Sigmoid colon (tissue), 7 donors: ENCODE results near the gene MAN2A1. TPM values are rescaled to one million over a fixed set of nuclear protein-coding genes. Genes with fewer than 3 reads are reported as not detected.

Experiments used
- DNase-seq: peaks from one replicate; pipeline ENCODE4 v3.0.0-alpha.2; 2019
- H3K27ac ChIP-seq, 4 donors: fragments of 200-600 bp; sonication (generic); one replicate each; pipeline ENCODE4 v1.5.1; 2016 to 2019; ENCODE audit warnings: mild to moderate bottlenecking in 1 of 4
- H3K27me3 ChIP-seq, 3 donors: fragments of 200-600 bp; sonication (generic); one replicate each; pipeline ENCODE4 v1.5.1; 2019; ENCODE audit warnings: mild to moderate bottlenecking in 1 of 3
- H3K36me3 ChIP-seq, 4 donors: fragments of 200-600 bp; sonication (generic); one replicate each; pipeline ENCODE4 v1.5.1; 2016 to 2019
- H3K4me1 ChIP-seq, 4 donors: fragments of 200-600 bp; sonication (generic); one replicate each; pipeline ENCODE4 v1.5.1; 2017 to 2019
- H3K4me3 ChIP-seq, 4 donors: fragments of 200-600 bp; sonication (generic); one replicate each; pipeline ENCODE4 v1.5.1; 2017 to 2019; ENCODE audit warnings: mild to moderate bottlenecking in 2 of 4, moderate library complexity in 1 of 4
- H3K9me3 ChIP-seq, 4 donors: fragments of 200-600 bp in 3 of 4; sonication (generic) in 3 of 4; one replicate each; pipeline versions ENCODE4 v1.5.1 to v1.6.1; 2013 to 2019
- EP300 ChIP-seq, 4 donors: sonication (generic); formaldehyde crosslinking; IDR thresholded peaks; one replicate each; pipeline ENCODE4 v1.6.1; 2017; ENCODE audit warnings: antibody characterized with exemption in 4 of 4
- POLR2A ChIP-seq, 2 donors: fragments of 450-650 bp; IDR thresholded peaks; one replicate each; pipeline ENCODE4 v1.6.1; 2016; ENCODE audit warnings: antibody characterized with exemption in 2 of 2, mild to moderate bottlenecking in 2 of 2, moderate library complexity in 2 of 2
- POLR2AphosphoS5 ChIP-seq, 4 donors: sonication (generic); formaldehyde crosslinking; IDR thresholded peaks; one replicate each; pipeline ENCODE4 v1.6.1; 2017; ENCODE audit warnings: antibody characterized with exemption in 4 of 4
- WGBS, 2 donors: extraction: QIAGEN DNeasy Blood & Tissue Kit; methylation state at CpG; one replicate each; pipeline ENCODE4 v1.1.7; 2013; 5-methylcytosine and 5-hydroxymethylcytosine counted together
- intact Hi-C: fragments of 100-400 bp; cut with DNase I; formaldehyde crosslinking; loops from one replicate; pipeline ENCODE4 v1.15.1; 2023
- polyA plus RNA-seq, 3 donors: library from polyadenylated mRNA; stranded (reverse); fragments of 200-250 nt; gene quantifications; one replicate each; pipeline ENCODE4 v1.2.3, GENCODE V29; 2013
- total RNA-seq, 4 donors: library from RNA; depleted of rRNA; stranded (reverse); fragments of >200 nt; gene quantifications; one replicate each; pipeline ENCODE4 v1.1.0, GENCODE V29; 2016
- TF ChIP-seq, protein P1 (sequence below), 4 experiments: fragments of 450-650 bp in 3 of 4; fragments of 200-600 bp in 1 of 4; IDR thresholded peaks; one replicate each; pipeline ENCODE4 v1.5.1; 2016 to 2019; ENCODE audit warnings: antibody characterized with exemption in 4 of 4, mild to moderate bottlenecking in 3 of 4, moderate library complexity in 2 of 4
- donor health status: healthy with polysubstance abuse.
- donor health status: Bipolar disorder and iron deficiency.
- donor health status: healthy.

Gene MAN2A1
- total and polyA plus RNA-seq, 7 donors: 3.6 to 58.4 (median 40.2) TPM

DNA sequence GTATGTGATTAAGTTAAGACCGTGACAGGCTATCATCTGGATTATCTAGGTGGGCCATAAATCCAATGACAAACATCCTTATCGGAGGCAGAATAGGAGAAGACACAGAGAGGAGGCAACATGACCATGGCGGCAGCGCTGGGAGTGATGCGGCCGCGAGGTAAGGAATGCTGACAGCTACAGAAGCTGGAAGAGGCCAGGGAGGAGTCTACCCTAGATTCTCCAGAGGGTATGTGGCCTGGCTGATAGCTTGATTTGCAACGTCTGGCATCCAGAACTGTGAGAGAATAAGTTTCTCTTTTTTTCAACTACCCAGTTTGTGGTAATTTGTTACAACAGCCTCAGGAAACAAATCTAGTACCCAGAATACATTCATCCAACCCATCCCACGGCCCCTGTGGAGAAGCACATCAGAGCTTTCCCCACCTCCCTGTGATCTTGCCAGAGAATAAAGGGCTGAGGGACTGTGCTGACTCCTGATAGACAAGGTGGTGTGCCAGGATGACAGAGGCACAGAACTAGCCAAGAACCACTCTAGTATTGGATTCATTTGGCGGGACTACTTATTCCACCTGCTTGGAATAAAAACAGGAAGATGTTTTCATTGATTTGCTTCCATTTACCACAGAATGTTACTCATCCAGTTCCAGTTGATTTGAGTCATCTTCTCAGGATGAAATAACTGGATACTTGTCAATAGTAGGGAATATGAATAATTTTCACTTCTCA is 187.4 kb downstream of the MAN2A1 start:
- no peak for DNase-seq
- TF ChIP-seq POLR2A (IDR thresholded peaks at IDR 0.05): no peak
- TF ChIP-seq, protein P1, sequence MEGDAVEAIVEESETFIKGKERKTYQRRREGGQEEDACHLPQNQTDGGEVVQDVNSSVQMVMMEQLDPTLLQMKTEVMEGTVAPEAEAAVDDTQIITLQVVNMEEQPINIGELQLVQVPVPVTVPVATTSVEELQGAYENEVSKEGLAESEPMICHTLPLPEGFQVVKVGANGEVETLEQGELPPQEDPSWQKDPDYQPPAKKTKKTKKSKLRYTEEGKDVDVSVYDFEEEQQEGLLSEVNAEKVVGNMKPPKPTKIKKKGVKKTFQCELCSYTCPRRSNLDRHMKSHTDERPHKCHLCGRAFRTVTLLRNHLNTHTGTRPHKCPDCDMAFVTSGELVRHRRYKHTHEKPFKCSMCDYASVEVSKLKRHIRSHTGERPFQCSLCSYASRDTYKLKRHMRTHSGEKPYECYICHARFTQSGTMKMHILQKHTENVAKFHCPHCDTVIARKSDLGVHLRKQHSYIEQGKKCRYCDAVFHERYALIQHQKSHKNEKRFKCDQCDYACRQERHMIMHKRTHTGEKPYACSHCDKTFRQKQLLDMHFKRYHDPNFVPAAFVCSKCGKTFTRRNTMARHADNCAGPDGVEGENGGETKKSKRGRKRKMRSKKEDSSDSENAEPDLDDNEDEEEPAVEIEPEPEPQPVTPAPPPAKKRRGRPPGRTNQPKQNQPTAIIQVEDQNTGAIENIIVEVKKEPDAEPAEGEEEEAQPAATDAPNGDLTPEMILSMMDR (IDR thresholded peaks at IDR 0.05): no peak
- no peak for TF ChIP-seq EP300 (IDR thresholded peaks at IDR 0.05)
- TF ChIP-seq POLR2AphosphoS5 (IDR thresholded peaks at IDR 0.05): no peak
- Histone ChIP-seq H3K27ac (no peak overlapping the region), H3K9me3 (no peaks in the 10 kb centered on the region), H3K4me1 (no peaks in the 10 kb centered on the region), H3K27me3 (no peaks in the 10 kb centered on the region), H3K36me3 (no peaks in the 10 kb centered on the region), H3K4me3 (no peak overlapping the region)
- 93% methylated on average over 10 of the region's 10 CpGs for WGBS, 2 donors
- intact Hi-C loops: no loop called here

GRCh38 chr5:109877670-109878045 is 187.9 kb downstream of the MAN2A1 start:
- H3K36me3 ChIP-seq: no peaks in the 10 kb centered on the region
- no peak for DNase-seq
- no peaks in the 10 kb centered on the region for H3K27me3 ChIP-seq
- WGBS, 2 donors: 95% methylated on average over 6 of the region's 6 CpGs
- no peak overlapping the region for H3K27ac ChIP-seq
- H3K4me1 ChIP-seq: no peaks in the 10 kb centered on the region
- H3K4me3 ChIP-seq: no peak overlapping the region
- H3K9me3 ChIP-seq: no peaks in the 10 kb centered on the region
- TF ChIP-seq POLR2A (IDR thresholded peaks at IDR 0.05) (no peak), EP300 (IDR thresholded peaks at IDR 0.05) (no peak), POLR2AphosphoS5 (IDR thresholded peaks at IDR 0.05) (no peak)
- TF ChIP-seq, protein P1 (IDR thresholded peaks at IDR 0.05): no peak
- intact Hi-C loops: no loop called here

DNA sequence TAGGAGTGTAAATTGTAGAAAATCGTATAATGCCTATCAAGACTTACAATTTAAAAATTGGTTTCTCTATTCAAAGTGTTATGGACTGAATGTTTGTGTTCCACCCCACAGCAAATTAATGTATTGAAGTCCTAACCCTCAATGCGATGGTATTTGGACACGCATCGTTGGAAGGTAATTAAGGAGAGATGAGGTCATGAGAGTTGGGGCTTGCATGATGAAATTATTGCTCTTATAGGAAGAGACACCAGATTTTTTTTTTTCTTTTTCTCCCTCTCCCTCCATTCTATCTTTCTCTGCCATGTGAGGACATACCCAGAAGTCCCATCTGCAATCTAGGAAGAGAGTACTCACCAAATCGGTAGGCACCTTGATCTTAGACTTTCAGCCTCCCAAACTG is 189.2 kb downstream of the MAN2A1 start:
- TF ChIP-seq POLR2AphosphoS5 (IDR thresholded peaks at IDR 0.05) (no peak), POLR2A (IDR thresholded peaks at IDR 0.05) (no peak), EP300 (IDR thresholded peaks at IDR 0.05) (no peak)
- TF ChIP-seq, protein P1 (IDR thresholded peaks at IDR 0.05): no peak
- Histone ChIP-seq H3K9me3 (no peaks in the 10 kb centered on the region), H3K36me3 (no peaks in the 10 kb centered on the region), H3K27ac (no peak overlapping the region), H3K27me3 (no peaks in the 10 kb centered on the region), H3K4me3 (no peak overlapping the region), H3K4me1 (no peaks in the 10 kb centered on the region)
- 93 to 94% methylated on average over 5 of the region's 5 CpGs for WGBS, 2 donors
- no peak for DNase-seq
- intact Hi-C loops: no loop called here

DNA sequence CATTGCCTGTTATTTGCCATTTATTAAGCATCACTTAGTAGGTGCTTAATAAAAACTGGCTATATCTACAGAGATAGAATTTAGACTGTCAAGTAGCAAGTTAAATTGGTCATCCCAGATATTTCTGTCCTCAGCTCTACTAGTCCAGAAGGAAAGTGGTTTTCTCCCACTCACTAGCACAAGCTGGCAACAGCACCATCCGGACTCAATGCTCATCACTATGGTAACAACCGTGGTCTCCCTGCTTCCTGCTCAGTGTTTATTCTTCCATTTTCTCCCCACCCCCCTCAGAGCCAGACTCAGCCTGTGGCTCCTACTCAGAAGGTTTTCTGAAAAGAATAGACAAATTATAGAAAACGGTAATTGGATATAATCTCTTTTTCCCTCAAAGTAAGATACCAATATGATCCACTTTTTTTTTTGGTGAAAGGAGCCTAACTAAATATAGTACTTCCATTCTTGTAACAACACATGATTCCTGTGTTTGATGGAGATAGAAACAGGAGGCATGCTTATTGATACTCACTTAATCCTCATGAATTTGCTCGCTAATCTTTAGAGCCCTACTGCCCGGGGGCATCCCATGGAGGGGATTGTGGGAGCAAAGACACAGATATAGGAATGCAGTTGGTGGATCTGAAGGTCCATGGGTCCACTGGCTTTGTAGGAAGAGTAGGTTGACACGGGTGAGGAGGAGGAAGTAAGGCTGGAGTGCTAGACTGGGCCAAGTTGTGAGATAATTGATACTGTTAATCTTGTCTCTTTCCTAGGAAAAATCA is 191.4 kb downstream of the MAN2A1 start:
- H3K27ac ChIP-seq: no peak overlapping the region
- no peak for DNase-seq
- intact Hi-C loops: no loop called here
- H3K9me3 ChIP-seq: no peaks in the 10 kb centered on the region
- TF ChIP-seq POLR2AphosphoS5 (IDR thresholded peaks at IDR 0.05): no peak
- TF ChIP-seq EP300 (IDR thresholded peaks at IDR 0.05): no peak
- TF ChIP-seq, protein P1 (IDR thresholded peaks at IDR 0.05): no peak
- no peak for TF ChIP-seq POLR2A (IDR thresholded peaks at IDR 0.05)
- H3K36me3 ChIP-seq: no peaks in the 10 kb centered on the region
- H3K4me1 ChIP-seq: no peaks in the 10 kb centered on the region
- WGBS, 2 donors: 71 to 77% methylated on average over 6 of the region's 6 CpGs
- no peak overlapping the region for H3K4me3 ChIP-seq
- no peaks in the 10 kb centered on the region for H3K27me3 ChIP-seq
